Aorta (tissue), 5 donors: Measurements from ENCODE around the gene SYNJ2. TPM values are rescaled to one million over a fixed set of nuclear protein-coding genes. Genes with fewer than 3 reads are reported as not detected.

Source experiments
- ATAC-seq: fragments of 200-7000 bp; cut with Tn5 transposase; one replicate; pipeline ENCODE4 v1.9.1; 2022; ENCODE audit warnings: moderate library complexity; ENCODE audit not compliant: low FRiP score
- DNase-seq, 2 donors: peaks; one replicate each; pipeline ENCODE4 v3.0.0-alpha.2; 2020
- H3K27ac ChIP-seq, 2 donors: one replicate each; pipeline ENCODE4 v1.5.1; 2013; ENCODE audit warnings: low read length in 2 of 2, mild to moderate bottlenecking in 2 of 2, moderate library complexity in 2 of 2, control low read depth in 1 of 2, inconsistent platforms in 1 of 2, low read depth in 1 of 2
- H3K27me3 ChIP-seq, 2 donors: one replicate each; pipeline ENCODE4 v1.6.1; 2013; ENCODE audit warnings: control low read depth in 1 of 2, low read length in 1 of 2, mild to moderate bottlenecking in 1 of 2, moderate library complexity in 1 of 2; ENCODE audit not compliant: insufficient read depth in 2 of 2, control insufficient read depth in 1 of 2
- H3K36me3 ChIP-seq, 2 donors: one replicate each; pipeline ENCODE4 v1.6.1; 2013; ENCODE audit warnings: control low read depth in 1 of 2, low read length in 1 of 2, mild to moderate bottlenecking in 1 of 2; ENCODE audit not compliant: insufficient read depth in 2 of 2, control insufficient read depth in 1 of 2
- H3K4me1 ChIP-seq, 2 donors: one replicate each; pipeline ENCODE4 v1.6.1; 2013; ENCODE audit warnings: low read length in 2 of 2, control low read depth in 1 of 2, mild to moderate bottlenecking in 1 of 2, moderate library complexity in 1 of 2; ENCODE audit not compliant: insufficient read depth in 2 of 2, control insufficient read depth in 1 of 2
- H3K4me3 ChIP-seq, 2 donors: one replicate each; pipeline ENCODE4 v1.5.1; 2013; ENCODE audit warnings: low read length in 2 of 2, control low read depth in 1 of 2, mild to moderate bottlenecking in 1 of 2
- H3K9me3 ChIP-seq: one replicate; pipeline ENCODE4 v1.6.1; 2013; ENCODE audit warnings: mild to moderate bottlenecking, low read length; ENCODE audit not compliant: control insufficient read depth
- WGBS, 2 donors: extraction: QIAGEN DNeasy Blood & Tissue Kit; methylation state at CpG; one replicate each; pipeline ENCODE4 v1.1.7; 2013; 5-methylcytosine and 5-hydroxymethylcytosine counted together
- intact Hi-C, 2 donors: fragments of 100-400 bp; cut with DNase I; formaldehyde crosslinking; loops; one replicate each; pipeline versions ENCODE4 v1.14.2 to v1.15.0; 2022
- polyA plus RNA-seq, 2 donors: library from polyadenylated mRNA; stranded (reverse); fragments of 200-250 nt; gene quantifications; one replicate each; pipeline ENCODE4 v1.2.3, GENCODE V29; 2013
- total RNA-seq, 2 donors: library from RNA; stranded (reverse); fragmentation: NEBNext Ultra II Directional; extraction: Animal tissue kit (Norgen Biotek cat#: 25700); gene quantifications; one replicate each; pipeline ENCODE4 v1.2.1, GENCODE V29; 2021
- donor health status: healthy with polysubstance abuse.
- donor health status: Bipolar disorder and iron deficiency.
- donor health status: DM: no; HTN: no; CAD: no.
- donor health status: DM: no; HTN: no; CAD: no.
- donor health status: DM: yes; HTN: yes; CAD: no.

SYNJ2 gene
- total and polyA plus RNA-seq, 4 donors, result 8.6 to 38.7 (median 22.4) TPM

DNA sequence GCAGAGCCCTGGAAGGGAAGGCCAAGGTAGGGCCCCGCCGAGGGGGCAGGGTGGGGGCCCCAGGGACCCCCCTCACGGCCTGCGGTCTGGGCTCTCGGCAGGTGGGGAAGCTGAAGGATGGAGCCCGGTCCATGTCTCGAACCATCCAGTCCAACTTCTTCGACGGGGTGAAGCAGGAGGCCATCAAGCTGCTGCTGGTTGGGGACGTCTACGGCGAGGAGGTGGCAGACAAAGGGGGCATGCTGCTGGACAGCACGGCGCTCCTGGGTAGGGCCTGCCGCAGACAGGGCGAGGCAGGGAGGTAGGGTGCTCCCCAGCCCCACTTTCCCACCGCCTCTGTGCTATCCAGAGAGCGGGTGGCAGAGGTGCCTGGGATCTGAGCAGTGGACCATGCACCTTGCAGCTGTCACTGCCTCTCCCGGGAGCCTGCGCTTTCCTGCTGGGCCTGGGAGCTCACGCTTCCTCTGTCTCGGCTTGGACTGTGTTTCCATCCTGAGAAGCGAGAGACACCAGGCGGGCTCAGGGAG is 83.1 kb downstream of the SYNJ2 start:
- Histone ChIP-seq H3K4me3 (no peak overlapping the region), H3K4me1 (no peaks in the 10 kb centered on the region), H3K27ac (no peak overlapping the region), H3K27me3 (no peaks in the 10 kb centered on the region), H3K36me3 (peaks cover 4 to 8% of the 10 kb centered on the region in 2 donors), H3K9me3 (no peaks in the 10 kb centered on the region)
- DNase-seq (peak in 1 of 2 donors; percentile 57), ATAC-seq (no peak)
- intact Hi-C loops, result loop anchor here (5.0 to 10.0 kb wide), 2 partner anchors 62 to 300 kb away; no protein-coding TSS in a partner anchor
- WGBS, 2 donors, result 89 to 92% methylated on average over 24 of the region's 24 CpGs

GRCh38 chr6:158066136-158066781 is 84.6 kb downstream of the SYNJ2 start:
- H3K4me3 ChIP-seq, result no peak overlapping the region
- ATAC-seq (no peak), DNase-seq (peak in 1 of 2 donors; percentile 61)
- 90 to 91% methylated on average over 23 of the region's 23 CpGs for WGBS, 2 donors
- H3K4me1 ChIP-seq, result no peaks in the 10 kb centered on the region
- H3K27ac ChIP-seq, result no peak overlapping the region
- peaks cover 4 to 8% of the 10 kb centered on the region in 2 donors for H3K36me3 ChIP-seq
- no peaks in the 10 kb centered on the region for H3K27me3 ChIP-seq
- no peaks in the 10 kb centered on the region for H3K9me3 ChIP-seq
- intact Hi-C loops, result loop anchor here (5.0 to 10.0 kb wide), 2 partner anchors 64 to 301 kb away; no protein-coding TSS in a partner anchor

DNA sequence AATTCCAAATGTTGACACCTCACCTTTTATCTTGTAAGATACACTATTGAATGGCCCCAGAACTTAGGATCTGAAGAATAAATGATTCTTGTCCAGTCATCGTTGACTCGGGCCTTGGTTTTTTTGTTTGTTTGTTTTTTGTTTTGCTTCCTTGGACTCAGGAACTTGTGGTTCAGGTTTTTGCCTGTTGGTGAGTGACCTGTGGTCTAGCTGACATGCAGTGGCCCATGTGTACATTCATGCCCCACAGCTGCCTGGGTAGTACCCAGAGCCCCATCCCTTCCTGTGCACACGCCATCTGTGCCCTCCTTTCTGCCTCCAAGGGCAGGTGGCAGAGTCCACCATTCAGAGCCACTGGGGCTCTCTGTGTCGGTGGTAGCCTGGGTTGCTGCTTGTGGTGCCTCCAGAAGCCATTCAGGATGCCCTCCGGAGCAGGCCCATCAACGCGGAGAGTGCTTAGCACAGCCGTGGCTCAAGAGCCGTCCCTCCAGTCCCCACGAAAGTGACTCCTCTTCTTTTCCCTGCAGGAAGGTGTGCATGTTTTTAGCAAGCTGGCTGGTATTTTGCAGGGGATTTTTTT is 85.9 kb downstream of the SYNJ2 start:
- peaks cover 4 to 10% of the 10 kb centered on the region in 2 donors for H3K36me3 ChIP-seq
- 89% methylated on average over 10 of the region's 10 CpGs for WGBS, 2 donors
- H3K9me3 ChIP-seq, result no peaks in the 10 kb centered on the region
- ATAC-seq (no peak), DNase-seq (no peak)
- no peaks in the 10 kb centered on the region for H3K4me1 ChIP-seq
- H3K4me3 ChIP-seq, result no peak overlapping the region
- H3K27ac ChIP-seq, result no peak overlapping the region
- intact Hi-C loops, result loop anchor here (5.0 to 10.0 kb wide), 2 partner anchors 65 to 303 kb away; no protein-coding TSS in a partner anchor
- no peaks in the 10 kb centered on the region for H3K27me3 ChIP-seq

DNA sequence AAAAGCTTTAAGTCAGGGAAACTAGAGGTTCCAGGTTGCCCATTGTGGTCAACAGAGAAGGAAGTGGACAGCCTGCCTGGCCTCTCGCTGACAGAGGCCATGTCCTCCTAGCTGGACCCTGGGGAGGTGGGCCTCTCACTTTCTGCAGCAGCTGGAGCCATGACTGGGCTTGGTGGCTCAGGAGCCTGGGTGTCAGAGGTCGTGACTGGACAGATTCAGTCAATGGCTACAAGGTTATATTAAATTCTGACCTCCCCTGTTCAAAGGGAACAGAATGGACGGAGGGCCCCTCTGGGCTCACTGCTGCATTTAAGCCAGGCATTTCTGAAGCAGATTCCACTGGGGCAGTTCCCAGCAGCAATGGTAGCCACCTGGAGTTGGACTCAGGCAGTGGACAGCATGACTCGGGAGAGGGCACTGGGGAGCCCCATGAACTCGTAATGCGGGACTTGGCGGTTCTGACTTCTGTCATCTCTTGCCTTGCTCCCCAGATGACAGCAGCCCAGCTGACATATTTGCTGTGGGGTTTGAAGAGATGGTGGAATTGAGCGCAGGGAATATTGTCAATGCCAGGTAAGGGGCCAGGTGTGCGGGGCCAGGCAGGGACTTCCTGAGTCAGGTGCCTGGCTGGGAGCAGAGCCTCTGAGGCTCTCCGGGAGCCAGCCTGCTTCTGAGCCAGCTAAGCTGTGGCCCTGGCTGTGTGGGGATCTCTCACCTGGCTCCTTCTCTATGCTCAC is 86.7 kb downstream of the SYNJ2 start:
- no peak overlapping the region for H3K4me3 ChIP-seq
- 82% methylated on average over 10 of the region's 10 CpGs for WGBS, 2 donors
- H3K27ac ChIP-seq, result peak overlapping the region in 1 of 2 donors; percentile 45
- no peaks in the 10 kb centered on the region for H3K4me1 ChIP-seq
- H3K36me3 ChIP-seq, result peaks cover 4 to 10% of the 10 kb centered on the region in 2 donors
- no peaks in the 10 kb centered on the region for H3K9me3 ChIP-seq
- intact Hi-C loops, result loop anchor here (5.0 to 10.0 kb wide), 2 partner anchors 66 to 304 kb away; no protein-coding TSS in a partner anchor
- DNase-seq (peak in 1 of 2 donors; percentile 63), ATAC-seq (no peak)
- no peaks in the 10 kb centered on the region for H3K27me3 ChIP-seq

GRCh38 chr6:158068893-158069799 is 87.5 kb downstream of the SYNJ2 start:
- DNase-seq (peak; percentile 81 to 82), ATAC-seq (peak; percentile 73)
- 59 to 60% methylated on average over 14 of the region's 14 CpGs for WGBS, 2 donors
- Histone ChIP-seq H3K4me1 (no peaks in the 10 kb centered on the region), H3K4me3 (no peak overlapping the region), H3K27ac (peak overlapping the region; percentile 24 to 45), H3K9me3 (no peaks in the 10 kb centered on the region), H3K27me3 (no peaks in the 10 kb centered on the region), H3K36me3 (peaks cover 4 to 10% of the 10 kb centered on the region in 2 donors)
- intact Hi-C loops, result loop anchor here (5.0 to 10.0 kb wide), 2 partner anchors 67 to 304 kb away; no protein-coding TSS in a partner anchor

DNA sequence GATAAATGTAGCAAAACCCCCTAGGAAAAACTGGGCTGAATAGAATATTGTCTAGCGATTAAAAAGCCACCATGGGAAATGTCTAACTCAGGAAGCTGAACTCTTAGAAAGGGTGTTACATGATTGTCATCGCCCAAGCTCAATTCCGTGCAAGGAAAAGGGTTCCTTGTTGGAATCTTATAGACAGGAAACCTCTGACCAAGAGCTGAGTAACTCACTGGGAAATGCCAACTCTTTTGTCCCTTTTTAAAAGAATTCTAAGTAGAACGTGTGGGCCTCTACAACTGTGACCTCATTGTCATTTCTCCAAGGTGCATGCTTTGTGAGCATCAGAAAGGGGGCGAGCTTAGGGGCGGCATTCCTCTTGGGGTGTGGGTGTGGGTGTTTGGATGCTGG is 88.1 kb downstream of the SYNJ2 start:
- no peaks in the 10 kb centered on the region for H3K27me3 ChIP-seq
- no peak overlapping the region for H3K27ac ChIP-seq
- no peaks in the 10 kb centered on the region for H3K4me1 ChIP-seq
- intact Hi-C loops, result loop anchor here (2.0 to 10.0 kb wide), 6 partner anchors 47 to 305 kb away; partner anchors contain the start of gene SYNJ2 (in 1 of the 2)
- WGBS, 2 donors, result 66 to 71% methylated on average over 6 of the region's 6 CpGs
- no peak for DNase-seq
- H3K4me3 ChIP-seq, result no peak overlapping the region
- no peak for ATAC-seq
- H3K36me3 ChIP-seq, result peaks cover 4 to 9% of the 10 kb centered on the region in 2 donors
- H3K9me3 ChIP-seq, result no peaks in the 10 kb centered on the region

DNA sequence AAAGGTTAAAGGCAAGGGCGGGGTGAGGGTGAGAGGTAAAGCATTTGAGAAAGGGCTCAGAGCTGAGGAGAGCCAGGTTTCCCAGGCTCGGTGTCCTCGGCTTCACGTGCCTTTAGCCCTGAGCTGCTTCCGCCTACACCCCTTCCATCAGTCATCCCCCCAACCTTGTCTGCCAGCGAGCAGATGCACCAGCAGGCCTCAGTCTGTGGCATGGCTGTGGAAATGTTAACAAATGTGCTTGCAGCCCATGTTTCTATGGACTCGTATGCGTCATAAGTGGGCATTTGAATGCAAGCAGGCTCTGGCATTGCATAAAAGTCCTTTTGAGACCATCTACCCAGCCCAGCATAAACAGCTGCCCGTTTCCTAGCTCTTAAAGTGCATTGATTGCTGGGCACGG is 88.8 kb downstream of the SYNJ2 start:
- intact Hi-C loops, result loop anchor here (2.0 to 5.0 kb wide), 4 partner anchors 48 to 133 kb away; partner anchors contain the start of gene SYNJ2 (in 1 of the 2)
- Histone ChIP-seq H3K27ac (no peak overlapping the region), H3K4me3 (no peak overlapping the region), H3K36me3 (peaks cover 4 to 6% of the 10 kb centered on the region in 2 donors), H3K9me3 (no peaks in the 10 kb centered on the region), H3K27me3 (no peaks in the 10 kb centered on the region), H3K4me1 (no peaks in the 10 kb centered on the region)
- ATAC-seq (no peak), DNase-seq (peak in 1 of 2 donors; percentile 45)
- WGBS, 2 donors, result 89 to 93% methylated on average over 10 of the region's 10 CpGs
